HuH-7.5 (cell line): ENCODE results near the gene ARID4A.
"Not testable (repeated sequence)": the region's sequence is repeated elsewhere in the genome, so short reads cannot be mapped to it uniquely, and the experiment has no call there.

Source experiments
- DNase-seq: peaks from one replicate; pipeline ENCODE4 v3.0.0; 2011; ENCODE audit warnings: low spot score

The ARID4A gene, protein sequence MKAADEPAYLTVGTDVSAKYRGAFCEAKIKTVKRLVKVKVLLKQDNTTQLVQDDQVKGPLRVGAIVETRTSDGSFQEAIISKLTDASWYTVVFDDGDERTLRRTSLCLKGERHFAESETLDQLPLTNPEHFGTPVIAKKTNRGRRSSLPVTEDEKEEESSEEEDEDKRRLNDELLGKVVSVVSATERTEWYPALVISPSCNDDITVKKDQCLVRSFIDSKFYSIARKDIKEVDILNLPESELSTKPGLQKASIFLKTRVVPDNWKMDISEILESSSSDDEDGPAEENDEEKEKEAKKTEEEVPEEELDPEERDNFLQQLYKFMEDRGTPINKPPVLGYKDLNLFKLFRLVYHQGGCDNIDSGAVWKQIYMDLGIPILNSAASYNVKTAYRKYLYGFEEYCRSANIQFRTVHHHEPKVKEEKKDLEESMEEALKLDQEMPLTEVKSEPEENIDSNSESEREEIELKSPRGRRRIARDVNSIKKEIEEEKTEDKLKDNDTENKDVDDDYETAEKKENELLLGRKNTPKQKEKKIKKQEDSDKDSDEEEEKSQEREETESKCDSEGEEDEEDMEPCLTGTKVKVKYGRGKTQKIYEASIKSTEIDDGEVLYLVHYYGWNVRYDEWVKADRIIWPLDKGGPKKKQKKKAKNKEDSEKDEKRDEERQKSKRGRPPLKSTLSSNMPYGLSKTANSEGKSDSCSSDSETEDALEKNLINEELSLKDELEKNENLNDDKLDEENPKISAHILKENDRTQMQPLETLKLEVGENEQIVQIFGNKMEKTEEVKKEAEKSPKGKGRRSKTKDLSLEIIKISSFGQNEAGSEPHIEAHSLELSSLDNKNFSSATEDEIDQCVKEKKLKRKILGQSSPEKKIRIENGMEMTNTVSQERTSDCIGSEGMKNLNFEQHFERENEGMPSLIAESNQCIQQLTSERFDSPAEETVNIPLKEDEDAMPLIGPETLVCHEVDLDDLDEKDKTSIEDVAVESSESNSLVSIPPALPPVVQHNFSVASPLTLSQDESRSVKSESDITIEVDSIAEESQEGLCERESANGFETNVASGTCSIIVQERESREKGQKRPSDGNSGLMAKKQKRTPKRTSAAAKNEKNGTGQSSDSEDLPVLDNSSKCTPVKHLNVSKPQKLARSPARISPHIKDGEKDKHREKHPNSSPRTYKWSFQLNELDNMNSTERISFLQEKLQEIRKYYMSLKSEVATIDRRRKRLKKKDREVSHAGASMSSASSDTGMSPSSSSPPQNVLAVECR

DNA sequence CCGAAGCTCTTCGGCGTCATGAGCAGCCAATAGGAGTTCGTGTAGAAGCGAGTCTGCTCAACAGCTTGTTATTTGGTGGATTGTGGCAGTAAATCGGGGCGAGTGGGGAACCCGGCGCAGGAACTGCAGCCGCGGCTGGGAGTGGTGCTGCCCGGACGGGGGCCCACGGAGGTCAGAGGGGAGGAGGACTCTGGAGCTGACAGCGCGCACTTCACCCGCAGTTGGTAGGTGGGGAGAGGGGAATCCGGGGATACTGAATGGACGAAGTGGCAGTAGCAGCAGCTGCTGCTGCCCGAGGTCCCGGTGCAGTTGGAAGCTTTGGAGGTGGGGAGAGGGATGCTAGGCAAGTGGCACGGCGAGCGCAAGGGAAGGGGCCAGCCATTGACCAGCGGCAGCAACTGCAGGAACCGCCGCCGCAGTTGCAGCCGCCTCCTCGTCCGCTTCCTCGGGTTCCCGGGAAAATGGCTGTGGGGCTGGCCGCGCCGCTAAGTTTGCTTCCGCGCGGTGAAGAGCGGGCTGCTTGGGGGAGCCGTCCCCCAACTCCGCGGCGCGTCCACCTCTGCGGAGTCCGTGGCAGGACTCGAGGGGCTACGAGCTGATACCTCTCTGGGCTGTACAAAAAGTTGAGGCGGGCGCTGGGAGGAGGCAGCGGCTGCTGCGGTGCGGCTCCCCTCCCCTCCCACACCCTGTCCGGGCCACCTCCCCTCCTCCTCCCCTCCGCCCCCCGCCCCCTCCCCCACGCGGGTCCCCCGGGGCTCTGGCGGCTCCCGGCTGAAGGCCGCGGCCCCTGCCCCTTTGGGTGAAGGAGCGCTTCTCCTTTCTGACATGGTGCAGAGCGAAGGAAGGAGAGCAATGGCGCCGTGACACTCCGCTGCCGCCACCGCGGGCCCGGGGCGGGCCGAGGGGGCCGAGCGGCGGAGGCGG, at the start of gene ARID4A:
Gene ARID4A (plus strand): TSS at position 79 of the 924 bp plus-strand sequence. CDS start 1,300 bp downstream, outside the sequence.
- peak; percentile 17 for DNase-seq

DNA sequence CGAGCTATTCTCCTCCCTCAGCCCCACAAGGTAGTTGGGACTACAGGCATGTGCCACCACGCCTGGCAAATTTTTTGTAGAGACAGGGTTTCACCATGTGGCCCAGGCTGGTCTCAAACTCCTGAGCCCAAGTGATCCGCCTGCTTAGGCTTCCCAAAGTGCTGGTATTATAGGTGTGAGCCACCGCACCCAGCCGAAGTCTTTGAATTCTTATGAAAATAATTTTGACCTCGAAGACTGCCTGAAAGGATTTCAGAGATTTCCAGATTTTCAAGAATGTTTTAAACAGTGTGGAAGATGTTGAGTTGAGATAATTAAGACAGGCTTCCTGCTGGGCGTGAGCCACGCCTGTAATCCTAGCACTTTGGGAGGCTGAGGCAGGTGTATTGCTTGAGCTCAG, 48.7 kb upstream of the ARID4A start:
- DNase-seq, result no peak

DNA sequence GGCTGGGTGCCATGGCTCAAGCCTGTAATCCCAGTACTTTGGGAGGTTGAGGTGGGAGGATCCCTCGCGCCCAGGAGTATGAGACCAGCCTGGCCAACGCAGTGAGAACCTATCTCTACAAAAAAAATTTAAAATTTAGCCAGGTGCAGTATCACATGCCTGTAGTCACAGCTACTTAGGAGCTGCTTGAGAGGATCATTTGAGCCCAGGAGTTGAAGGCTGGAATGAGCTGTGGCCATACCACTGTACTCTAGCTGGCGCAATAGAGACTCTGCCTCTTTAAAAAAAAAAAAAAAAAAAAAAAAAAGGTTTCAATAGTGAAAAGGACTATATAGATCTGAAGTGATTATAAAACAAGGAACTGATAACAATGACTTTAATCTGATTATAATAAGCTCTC, 40.2 kb upstream of the ARID4A start:
- DNase-seq, result no peak

DNA sequence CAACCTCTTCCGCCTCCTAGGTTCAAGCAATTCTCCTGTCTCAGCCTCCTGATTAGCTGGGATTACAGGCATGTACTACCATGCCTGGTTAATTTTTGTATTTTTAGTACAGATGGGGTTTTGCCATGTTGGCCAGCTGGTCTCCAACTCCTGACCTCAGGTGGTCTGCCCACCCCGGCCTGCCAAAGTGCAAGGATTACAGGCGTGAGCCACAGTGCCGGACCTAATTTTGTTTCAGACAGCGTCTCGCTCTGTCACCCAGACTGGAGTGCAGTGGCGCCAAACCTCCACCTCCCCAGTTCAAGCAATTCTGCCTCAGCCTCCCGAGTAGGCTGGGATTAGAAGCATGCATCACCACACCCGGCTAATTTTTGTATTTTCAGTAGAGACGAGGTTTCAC, 36.4 kb upstream of the ARID4A start:
- DNase-seq, result not testable (repeated sequence)

DNA sequence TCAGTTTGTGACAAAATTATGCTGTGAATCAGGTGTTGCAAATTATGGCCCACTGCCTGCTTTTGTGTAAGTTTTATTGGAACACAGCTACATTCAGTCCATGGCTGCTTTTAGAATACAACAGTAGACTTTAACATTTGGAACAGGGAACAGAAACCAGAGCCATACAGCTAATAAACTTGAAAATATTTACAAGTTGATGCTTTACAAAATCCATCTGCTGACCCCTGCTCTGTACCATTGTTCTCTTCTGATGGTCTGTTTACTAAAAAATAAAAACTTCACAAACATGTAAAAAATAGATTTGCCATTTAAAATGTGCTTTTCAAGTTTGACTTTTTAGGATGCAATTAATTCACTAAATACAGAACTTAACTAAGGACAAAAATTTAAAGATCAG, 33.0 kb upstream of the ARID4A start:
- no peak for DNase-seq

DNA sequence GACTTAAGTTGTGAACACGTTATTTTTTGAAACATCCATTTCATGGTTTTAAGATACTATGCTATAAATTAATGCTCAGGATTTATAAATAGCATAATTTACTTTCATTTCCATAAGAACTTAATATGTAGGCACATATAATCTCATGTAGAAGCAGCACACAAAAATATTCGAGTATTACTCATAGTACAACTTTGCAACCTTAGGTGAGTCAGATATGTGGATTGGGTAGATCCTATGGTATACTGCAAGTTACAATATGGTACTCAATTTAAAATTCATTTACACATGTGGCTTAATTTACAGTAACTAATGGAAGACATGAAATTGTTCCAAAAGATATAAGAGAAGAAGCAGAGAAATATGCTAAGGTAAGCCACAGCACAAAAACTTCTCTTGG, 27.7 kb upstream of the ARID4A start:
- DNase-seq, result no peak

DNA sequence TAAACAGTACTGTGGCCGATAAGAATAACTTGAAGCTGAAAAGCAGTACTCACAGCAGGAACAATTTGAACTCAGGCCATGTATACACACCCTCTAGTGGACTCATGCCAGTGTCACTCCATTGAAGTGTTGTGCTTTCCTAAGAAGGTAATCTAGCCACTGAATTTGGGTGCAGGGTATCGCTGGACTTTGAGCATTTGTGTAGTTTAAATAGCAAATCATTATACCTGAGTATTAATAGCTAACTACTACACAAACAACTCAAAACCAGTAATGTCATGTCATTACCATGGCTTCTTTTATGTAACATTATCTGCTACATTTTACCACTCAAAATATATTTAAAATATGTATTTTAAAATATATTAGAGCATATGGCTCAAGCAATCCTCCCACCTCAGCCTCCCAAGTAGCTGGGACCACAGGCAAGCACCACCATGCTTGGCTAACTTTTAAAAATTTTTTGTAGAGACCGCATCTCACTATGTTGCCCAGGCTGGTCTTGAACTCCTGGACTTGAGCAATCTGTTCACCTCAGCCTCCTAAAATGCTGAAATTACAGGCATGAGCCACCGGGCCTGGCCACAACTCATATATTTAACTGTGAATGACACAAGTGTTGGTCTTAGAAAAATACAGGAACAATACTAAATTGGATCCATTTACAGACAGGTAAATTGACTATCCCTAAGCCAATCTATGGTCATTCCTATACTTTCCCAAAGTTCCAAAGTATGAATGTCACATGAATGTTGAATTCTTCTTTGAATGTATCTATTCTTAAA, 25.6 kb upstream of the ARID4A start:
- peak; percentile 21 for DNase-seq

DNA sequence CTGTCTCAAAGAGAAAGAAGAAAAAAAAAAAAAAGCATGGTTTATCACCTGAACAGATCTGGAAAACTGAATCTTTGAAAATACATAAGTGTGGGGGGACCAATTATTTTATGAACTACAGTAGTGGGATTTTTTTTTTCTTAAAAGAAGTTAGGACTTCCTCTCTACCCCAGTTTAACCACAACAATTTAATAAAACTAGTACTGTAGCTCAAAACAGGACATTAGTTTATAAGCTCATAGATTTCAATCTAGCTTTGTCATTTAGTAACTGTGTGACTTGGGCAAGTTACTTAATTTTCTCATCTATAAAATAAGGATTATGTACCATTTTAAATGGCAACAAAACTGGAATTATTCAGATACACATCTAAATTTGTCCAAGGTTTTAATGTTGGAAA, 23.5 kb upstream of the ARID4A start:
- no peak for DNase-seq

DNA sequence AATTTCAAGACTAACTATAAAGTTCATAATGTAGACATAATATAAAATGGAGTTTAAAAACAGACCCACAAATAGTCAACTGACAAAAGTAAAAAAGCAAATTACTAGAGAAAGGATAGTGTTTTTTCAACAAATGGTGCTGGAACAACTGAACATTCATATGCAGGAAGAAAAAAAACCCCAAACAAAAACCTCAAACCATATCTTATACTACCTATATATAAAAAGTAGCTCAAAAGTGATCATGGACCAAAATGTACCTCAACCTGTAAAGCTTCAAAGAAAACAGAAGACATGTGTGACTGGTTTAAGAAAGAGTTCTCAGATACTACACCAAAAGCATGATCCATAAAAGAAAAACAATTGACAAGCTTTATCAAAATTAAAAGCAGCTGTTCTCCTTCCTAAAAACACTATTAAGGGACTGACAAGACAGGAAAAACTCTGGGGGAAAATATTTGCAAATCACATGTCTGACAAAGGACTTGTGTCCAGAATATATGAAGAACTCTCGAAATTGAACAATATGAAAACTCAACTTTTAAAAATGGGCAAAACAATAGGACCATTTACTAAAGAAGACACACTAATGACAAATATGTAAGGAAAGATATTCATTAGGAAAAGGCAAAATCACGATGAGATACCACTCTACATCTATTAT, 22.7 kb upstream of the ARID4A start:
- DNase-seq, result no peak

DNA sequence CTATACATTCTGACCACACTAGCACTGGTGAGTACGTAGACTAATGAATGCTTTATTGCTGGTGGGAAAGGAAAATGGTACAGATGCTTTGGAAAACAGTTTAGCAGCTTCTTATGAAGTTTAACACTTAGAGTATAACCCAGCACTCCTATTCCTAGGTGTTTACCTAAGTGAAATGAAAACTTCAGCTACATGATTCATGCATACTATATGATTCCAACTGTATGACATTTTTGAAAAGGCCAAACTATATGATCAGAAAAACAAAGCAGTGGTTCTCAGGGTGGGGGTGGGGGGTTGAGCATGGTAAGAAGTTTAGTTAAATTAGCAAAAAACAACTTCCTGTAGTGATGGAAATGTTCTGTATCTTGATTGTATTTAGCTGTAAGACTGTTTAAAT, 22.1 kb upstream of the ARID4A start:
- DNase-seq, result no peak

DNA sequence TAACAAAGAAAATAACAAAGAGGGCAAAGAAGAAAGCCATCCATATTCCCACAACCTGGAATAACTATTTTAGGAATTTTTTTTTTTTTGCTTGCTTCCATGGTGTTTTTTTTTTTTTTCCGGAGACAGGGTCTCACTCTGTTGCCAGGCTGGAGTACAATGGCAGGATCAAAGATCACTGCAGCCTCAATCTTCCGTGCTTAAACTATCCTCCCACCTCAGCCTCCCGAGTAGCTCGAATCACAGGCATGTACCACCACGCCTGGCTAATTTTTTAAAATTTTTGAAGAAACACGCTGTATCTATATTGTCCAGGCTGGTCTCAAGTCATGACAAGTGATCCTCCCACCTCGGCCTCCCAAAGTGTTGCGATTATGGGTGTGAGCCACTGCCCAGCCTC, 20.2 kb upstream of the ARID4A start:
- DNase-seq, result no peak

DNA sequence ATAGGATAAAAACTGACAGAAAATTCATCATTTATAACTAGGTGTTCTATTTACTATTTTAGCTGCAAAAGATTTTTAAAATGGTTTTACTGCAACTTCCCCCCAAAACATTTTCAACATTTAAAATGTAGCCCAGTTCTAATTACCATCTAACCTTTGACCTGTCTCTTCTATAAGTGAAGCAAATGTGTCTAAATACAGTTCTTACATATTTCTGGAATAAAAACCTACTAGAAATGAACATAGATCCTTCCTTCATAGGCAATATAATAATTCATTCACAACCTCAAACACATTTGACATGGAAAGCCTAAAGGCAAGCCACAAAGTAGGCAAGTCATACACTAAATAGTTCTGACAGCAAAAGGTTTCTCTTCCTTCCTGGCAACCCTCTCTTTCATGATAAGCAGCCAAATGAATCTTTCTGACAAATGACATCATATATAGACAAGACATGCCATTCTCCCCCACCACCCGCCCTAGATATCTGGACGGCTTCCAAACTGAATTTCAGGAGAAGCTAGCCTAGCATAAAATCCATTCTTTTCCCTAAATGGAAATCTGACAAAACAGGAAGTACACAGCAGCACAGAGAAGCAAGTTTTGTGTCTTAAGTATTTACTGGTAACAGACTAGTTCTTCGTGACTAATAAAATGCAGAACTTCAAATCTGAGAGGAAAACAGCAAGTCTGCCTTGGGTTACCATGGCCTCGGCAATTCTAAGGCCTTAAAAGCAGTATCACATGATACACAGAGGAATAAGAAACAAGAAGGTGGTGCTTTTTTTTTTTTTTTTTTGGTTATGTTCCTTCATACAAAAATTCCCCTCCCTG, 17.2 kb upstream of the ARID4A start:
- DNase-seq, result no peak

DNA sequence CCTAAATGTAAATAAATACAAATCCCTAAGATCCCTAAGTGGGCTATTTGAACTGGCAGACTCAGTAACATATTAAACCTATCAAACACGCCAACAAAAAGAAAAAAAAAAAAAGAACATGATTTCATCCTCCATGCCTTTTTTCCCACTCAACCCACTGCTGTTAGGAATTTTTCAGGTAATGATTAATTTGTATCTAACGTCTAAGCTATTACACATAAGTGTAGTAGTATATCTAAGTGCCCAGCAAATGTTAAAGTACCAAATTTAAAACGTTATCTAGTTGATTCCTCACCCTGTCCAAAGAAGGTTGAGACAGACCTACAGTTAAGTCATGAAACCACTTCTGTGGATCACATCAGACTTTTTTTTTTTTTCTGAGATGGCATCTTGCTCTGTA, 16.4 kb upstream of the ARID4A start:
- DNase-seq, result no peak

DNA sequence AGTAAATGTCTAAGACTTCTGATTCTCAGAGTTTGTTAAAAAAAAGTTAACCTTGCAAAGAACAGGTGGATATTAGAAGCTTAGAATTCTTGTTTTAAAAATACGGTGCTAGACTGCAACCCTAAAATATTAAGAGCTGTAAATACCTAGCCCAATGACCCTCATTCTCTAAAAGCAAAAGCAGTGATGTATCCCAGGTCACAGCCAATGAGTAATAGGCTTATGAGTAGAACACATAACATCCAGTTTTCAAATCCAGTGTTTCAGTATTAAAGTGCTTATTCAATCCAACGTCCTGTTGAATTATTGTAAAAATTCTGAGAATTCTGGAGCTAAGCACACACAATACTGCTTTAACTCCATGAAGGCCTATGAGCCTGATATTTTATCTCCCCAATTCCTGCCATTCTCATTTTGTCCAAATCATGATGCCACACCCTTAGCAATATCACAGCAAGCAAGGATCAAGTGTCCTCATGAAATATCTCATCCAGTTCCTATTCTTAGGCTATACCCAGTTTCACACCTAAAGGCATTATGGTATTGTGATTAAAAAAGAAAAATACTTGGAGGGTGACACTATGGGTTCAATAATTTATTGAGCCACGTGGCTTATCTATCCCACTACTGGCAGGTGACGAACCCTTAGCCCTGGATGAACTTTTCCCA, 15.3 kb upstream of the ARID4A start:
- DNase-seq, result no peak

DNA sequence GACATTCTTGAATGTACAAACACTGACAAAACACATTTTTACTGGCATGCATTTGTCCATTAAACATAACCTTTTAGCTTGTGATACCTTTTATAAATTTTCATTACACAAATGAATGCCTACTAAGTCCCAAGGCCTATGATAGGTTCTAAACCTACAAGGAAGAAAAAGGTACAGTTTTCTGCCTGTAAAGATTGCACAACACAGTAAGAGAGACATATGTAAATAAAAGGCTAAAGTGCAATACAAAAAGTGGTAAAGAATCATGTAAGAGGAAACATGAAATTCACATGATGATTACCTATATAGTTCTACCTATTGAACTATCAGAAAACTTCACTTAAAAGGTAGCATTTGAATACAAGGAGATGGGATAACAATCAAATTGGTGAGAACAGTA, 14.6 kb upstream of the ARID4A start:
- no peak for DNase-seq

DNA sequence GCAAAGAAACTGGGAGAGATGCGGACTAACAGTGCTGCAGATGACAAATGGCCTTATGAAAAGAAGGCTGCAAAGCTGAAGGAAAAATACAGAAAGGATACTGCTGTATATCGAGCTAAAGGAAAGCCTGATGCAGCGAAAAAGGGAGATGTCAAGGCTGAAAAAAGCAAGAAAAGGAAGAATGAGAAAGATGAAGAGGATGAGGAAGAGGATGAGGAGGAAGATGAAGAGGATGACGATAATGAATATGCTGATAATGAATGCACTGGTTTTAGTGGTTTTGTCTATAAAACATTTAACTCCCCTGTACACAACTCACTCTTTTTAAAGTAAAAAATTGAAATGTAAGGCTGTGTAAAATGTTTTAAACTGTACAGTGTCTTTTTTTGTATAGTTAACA, 13.2 kb upstream of the ARID4A start:
- no peak for DNase-seq

DNA sequence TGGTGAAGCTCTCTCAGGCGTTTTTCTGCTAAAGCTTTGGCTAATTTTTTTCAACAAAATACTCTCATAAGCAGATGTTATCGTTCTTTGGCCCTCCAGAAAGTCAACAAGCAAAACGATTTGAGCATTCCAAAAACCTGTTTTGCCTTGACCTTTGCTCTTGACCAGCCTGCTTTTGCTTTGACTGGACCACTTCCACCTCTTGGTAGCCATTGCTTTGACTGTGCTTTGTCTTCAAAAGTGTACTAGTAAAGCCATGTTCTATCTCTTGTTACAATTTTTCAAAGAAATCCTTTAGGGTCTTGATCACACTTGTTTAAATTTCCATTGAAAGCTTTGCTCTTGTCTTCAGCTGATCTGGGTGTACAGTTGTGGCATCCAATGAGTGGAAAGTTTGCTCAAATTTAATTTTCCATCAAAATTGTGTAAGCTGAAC, 10.7 kb upstream of the ARID4A start:
- DNase-seq, result peak; percentile 10

DNA sequence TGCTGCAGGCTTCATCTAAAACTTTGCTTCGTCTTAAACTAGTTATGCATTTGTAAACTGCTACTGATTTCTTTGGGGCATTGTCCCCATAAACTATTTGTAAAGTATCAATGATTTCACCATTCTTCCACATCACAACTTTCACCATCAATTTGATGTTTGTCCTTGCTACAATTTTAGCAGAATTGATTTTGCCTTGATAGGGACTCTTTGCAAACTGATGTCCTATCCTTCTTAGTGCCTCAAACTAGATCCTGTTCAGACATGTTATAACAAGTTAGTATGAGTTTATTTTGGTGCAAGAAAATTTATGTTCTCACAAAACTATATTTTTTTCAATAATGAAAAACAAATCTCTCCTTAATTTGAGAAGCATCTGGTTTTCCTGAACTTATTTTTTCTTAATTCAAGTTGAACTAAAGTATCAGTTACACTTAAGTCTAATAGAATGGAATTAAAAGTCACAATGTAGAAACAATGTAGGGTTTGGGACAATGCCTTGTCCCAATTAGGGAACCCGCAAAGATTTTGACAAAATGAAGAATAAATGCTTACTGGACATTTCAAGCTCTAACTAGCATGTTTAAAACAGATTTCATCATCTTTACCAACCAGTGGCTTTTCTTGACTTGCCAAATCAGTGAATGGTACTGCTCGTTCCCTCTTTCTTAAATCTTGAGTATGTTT, 10.1 kb upstream of the ARID4A start:
- DNase-seq, result no peak
